Measurements from ENCODE around the gene CHD5.

The CHD5 gene

DNA sequence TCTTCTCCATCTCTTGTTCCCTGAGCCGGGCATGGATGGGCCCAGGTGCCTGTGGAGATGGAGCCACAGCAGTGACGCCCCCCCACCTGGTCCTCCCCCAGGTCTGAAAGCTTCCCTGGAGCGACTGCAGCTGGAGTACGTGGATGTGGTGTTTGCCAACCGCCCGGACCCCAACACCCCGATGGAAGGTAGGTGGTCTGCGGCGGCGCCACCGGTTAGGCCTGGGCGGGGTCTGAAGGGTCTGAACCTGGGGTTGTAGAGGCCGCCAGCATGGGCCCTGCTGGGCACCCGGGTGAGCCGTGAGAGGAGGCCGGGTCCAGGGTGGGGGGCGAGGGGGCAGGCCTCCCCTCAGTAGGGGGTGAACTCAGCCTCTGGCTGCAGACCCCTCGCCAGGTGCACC lies 89.8 kb downstream of the CHD5 start:
- no peak for TF ChIP-seq CTCF (IDR thresholded peaks at IDR 0.05; ENCODE audit: insufficient read depth, missing control alignments)
- FAIRE-seq (no peak), DNase-seq (ENCODE audit: insufficient read length, low spot score) (no peak)

DNA sequence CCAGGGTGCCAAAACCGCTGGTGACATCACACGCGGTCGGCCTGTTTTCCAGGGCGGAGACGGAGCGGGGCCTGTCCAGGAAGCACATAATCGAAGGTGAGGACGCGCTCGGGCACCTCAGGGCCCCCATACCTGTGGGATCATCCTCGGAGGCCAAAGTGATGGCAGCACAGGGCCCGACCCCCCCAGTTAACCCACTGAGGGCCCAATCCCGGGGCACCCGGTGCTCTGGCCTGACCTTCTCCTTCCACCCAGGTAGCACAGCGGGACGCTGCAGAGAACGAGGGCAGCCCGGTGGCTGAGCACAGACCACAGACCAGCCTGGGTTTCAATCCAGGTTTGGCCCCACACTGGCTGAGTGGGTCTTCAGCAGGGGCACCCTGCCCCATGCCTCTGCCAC lies 91.2 kb downstream of the CHD5 start:
- DNase-seq (ENCODE audit: insufficient read length, low spot score) (no peak), FAIRE-seq (no peak)
- TF ChIP-seq CTCF (IDR thresholded peaks at IDR 0.05; ENCODE audit: insufficient read depth, missing control alignments), result no peak

GRCh38 chr1:6087958-6088357 lies 92.2 kb downstream of the CHD5 start:
- TF ChIP-seq CTCF (IDR thresholded peaks at IDR 0.05; ENCODE audit: insufficient read depth, missing control alignments), result no peak
- DNase-seq (ENCODE audit: insufficient read length, low spot score) (no peak), FAIRE-seq (no peak)

GRCh38 chr1:6087377-6087772 lies 92.7 kb downstream of the CHD5 start:
- FAIRE-seq, result no peak
- no peak for DNase-seq (ENCODE audit: insufficient read length, low spot score)
- no peak for TF ChIP-seq CTCF (IDR thresholded peaks at IDR 0.05; ENCODE audit: insufficient read depth, missing control alignments)

DNA sequence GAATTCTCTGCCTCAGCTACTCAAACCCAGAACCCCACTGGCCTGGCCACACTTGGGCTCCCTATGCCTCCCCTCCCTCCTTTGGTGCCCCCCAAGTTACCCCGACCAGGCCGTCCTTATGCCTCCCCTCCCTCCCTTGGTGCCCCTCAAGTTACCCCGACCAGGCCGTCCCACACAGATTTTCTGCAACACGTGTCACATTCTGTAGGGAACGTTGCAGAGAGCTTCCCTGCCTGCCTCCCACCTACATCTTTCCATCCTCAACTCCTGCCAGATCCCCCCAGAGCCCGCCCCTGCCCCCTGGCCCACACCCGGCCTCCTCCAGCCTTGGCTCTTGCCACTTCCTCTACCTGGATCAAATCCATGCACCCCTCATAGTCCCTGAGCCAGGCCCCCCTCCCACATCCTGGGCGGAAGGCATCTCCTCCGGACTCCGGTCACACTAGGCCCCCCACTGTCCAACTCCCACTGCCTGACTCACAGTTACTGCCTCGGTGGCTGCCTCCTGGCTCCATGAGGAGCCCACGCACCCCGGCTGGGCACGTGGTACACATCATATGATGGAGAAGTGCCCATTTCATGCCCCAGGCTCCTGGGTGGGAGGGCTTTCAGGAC lies 93.3 kb downstream of the CHD5 start:
- no peak for TF ChIP-seq CTCF (IDR thresholded peaks at IDR 0.05; ENCODE audit: insufficient read depth, missing control alignments)
- FAIRE-seq, result no peak
- no peak for DNase-seq (ENCODE audit: insufficient read length, low spot score)

- FAIRE-seq, result no peak
- TF ChIP-seq CTCF (IDR thresholded peaks at IDR 0.05; ENCODE audit: insufficient read depth, missing control alignments), result no peak
- DNase-seq (ENCODE audit: insufficient read length, low spot score), result no peak
Observed at GRCh38 chr1:6086358-6086757, 93.8 kb downstream of the CHD5 start.

DNA sequence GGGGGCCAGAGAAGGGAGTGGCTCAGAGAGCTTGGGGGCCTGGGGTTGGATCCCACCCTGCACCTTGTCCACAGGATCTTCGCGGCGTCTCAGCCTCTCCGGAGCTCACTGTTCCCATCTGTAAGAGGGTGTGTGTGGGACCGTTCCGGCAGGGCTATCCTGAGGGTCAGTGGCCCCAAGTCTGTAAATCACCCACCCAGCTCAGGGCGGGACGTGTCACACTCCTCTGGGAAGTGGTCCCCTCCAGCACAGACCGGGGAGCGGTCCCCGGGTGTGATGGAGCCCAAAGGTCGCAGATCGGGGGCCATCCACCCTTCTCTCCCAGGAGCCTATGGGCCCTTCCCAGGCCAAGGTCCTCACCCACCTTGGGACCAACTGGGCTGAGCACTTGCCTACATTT lies 94.5 kb downstream of the CHD5 start:
- FAIRE-seq, result no peak
- TF ChIP-seq CTCF (IDR thresholded peaks at IDR 0.05; ENCODE audit: insufficient read depth, missing control alignments), result no peak

More for the DNA sequence above, 94.5 kb downstream of the CHD5 start:
- DNase-seq (ENCODE audit: insufficient read length, low spot score), result no peak

Data from D721Med (cell line).